ENCODE measurements around the gene WNK3. TPM values are rescaled to one million over a fixed set of nuclear protein-coding genes. Genes with fewer than 3 reads are reported as not detected.

Gene WNK3
- total RNA-seq, 1 donor from 2014 or later, result 18.5 TPM

DNA sequence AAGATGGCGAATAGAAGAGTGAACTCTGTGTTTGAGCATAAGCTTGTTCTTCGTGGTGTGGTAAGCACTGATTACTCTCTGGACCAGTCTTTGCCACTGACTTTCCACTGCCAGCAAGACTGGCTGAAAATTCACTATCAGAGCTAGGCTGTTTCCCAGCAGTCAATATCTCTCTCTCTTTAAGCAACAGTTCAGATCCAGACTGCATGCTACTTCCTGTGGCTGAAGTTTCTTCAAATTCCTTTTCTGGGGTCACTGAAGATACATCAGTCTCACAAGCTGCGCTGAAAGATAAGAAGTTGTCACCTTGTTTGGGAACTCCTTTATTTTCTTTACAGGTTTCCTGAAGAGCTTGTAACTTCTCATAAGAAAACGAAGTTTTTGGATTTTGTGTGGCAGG, 120.8 kb downstream of the WNK3 start:
- Mint-ChIP-seq H3K9me3 (peaks cover 6% of the 10 kb centered on the region), H3K27ac (no peak overlapping the region), H3K36me3 (peaks cover 8% of the 10 kb centered on the region), H3K27me3 (no peaks in the 10 kb centered on the region), H3K4me3 (no peak overlapping the region), H3K4me1 (ENCODE audit: unreplicated experiment) (no peaks in the 10 kb centered on the region)
- TF ChIP-seq, protein P1, sequence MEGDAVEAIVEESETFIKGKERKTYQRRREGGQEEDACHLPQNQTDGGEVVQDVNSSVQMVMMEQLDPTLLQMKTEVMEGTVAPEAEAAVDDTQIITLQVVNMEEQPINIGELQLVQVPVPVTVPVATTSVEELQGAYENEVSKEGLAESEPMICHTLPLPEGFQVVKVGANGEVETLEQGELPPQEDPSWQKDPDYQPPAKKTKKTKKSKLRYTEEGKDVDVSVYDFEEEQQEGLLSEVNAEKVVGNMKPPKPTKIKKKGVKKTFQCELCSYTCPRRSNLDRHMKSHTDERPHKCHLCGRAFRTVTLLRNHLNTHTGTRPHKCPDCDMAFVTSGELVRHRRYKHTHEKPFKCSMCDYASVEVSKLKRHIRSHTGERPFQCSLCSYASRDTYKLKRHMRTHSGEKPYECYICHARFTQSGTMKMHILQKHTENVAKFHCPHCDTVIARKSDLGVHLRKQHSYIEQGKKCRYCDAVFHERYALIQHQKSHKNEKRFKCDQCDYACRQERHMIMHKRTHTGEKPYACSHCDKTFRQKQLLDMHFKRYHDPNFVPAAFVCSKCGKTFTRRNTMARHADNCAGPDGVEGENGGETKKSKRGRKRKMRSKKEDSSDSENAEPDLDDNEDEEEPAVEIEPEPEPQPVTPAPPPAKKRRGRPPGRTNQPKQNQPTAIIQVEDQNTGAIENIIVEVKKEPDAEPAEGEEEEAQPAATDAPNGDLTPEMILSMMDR (conservative IDR thresholded peaks at IDR 0.05), result no peak
- DNase-seq (ENCODE audit: extremely low spot score, unreplicated experiment), result no peak

GRCh38 chrX:54230435-54231148, 127.3 kb downstream of the WNK3 start:
- H3K4me3 Mint-ChIP-seq, result no peak overlapping the region
- TF ChIP-seq, protein P1 (conservative IDR thresholded peaks at IDR 0.05), result no peak

GRCh38 chrX:54223581-54223980, 134.3 kb downstream of the WNK3 start:
- Mint-ChIP-seq H3K27ac (no peak overlapping the region), H3K4me1 (ENCODE audit: unreplicated experiment) (no peaks in the 10 kb centered on the region), H3K27me3 (no peaks in the 10 kb centered on the region), H3K9me3 (no peaks in the 10 kb centered on the region), H3K4me3 (no peak overlapping the region), H3K36me3 (no peaks in the 10 kb centered on the region)
- TF ChIP-seq, protein P1 (conservative IDR thresholded peaks at IDR 0.05), result no peak
- no peak for DNase-seq (ENCODE audit: extremely low spot score, unreplicated experiment)

More at GRCh38 chrX:54230435-54231148, 127.3 kb downstream of the WNK3 start:
- H3K4me1 Mint-ChIP-seq (ENCODE audit: unreplicated experiment), result no peaks in the 10 kb centered on the region
- H3K9me3 Mint-ChIP-seq, result no peaks in the 10 kb centered on the region
- no peaks in the 10 kb centered on the region for H3K36me3 Mint-ChIP-seq
- no peak overlapping the region for H3K27ac Mint-ChIP-seq
- no peaks in the 10 kb centered on the region for H3K27me3 Mint-ChIP-seq
- DNase-seq (ENCODE audit: extremely low spot score, unreplicated experiment), result no peak

GRCh38 chrX:54213603-54214002, 144.2 kb downstream of the WNK3 start:
- H3K36me3 Mint-ChIP-seq, result no peaks in the 10 kb centered on the region
- H3K27ac Mint-ChIP-seq, result no peak overlapping the region
- no peak for DNase-seq (ENCODE audit: extremely low spot score, unreplicated experiment)
- H3K4me1 Mint-ChIP-seq (ENCODE audit: unreplicated experiment), result no peaks in the 10 kb centered on the region
- no peaks in the 10 kb centered on the region for H3K9me3 Mint-ChIP-seq
- TF ChIP-seq, protein P1 (conservative IDR thresholded peaks at IDR 0.05), result no peak
- H3K4me3 Mint-ChIP-seq, result no peak overlapping the region
- H3K27me3 Mint-ChIP-seq, result no peaks in the 10 kb centered on the region

- no peaks in the 10 kb centered on the region for H3K9me3 Mint-ChIP-seq
- no peak for DNase-seq (ENCODE audit: extremely low spot score, unreplicated experiment)
- TF ChIP-seq, protein P1 (conservative IDR thresholded peaks at IDR 0.05), result no peak
- no peaks in the 10 kb centered on the region for H3K27me3 Mint-ChIP-seq
- no peak overlapping the region for H3K27ac Mint-ChIP-seq
- no peaks in the 10 kb centered on the region for H3K4me1 Mint-ChIP-seq (ENCODE audit: unreplicated experiment)
- no peaks in the 10 kb centered on the region for H3K36me3 Mint-ChIP-seq
- H3K4me3 Mint-ChIP-seq, result no peak overlapping the region
Measured at GRCh38 chrX:54208531-54208930, 149.3 kb downstream of the WNK3 start.

All from type B pancreatic cell (in vitro differentiated cells).